Adrenal gland (tissue), 5 donors: ENCODE results near the gene COL18A1.

Experiments
- CTCF ChIP-seq, 6 experiments: fragments of 450-650 bp in 4 of 6; fragments of 200-600 bp in 2 of 6; sonication (generic) in 1 of 6; IDR thresholded peaks; 1 replicate in 5 of 6; 2 replicates in 1 of 6; pipeline versions ENCODE4 v1.5.1 to v1.8.0; 2016 to 2021; ENCODE audit warnings: antibody characterized with exemption in 6 of 6, mild to moderate bottlenecking in 2 of 6, moderate library complexity in 1 of 6
- POLR2A ChIP-seq, 2 donors: fragments of 450-650 bp; IDR thresholded peaks; one replicate each; pipeline ENCODE4 v1.6.1; 2017; ENCODE audit warnings: antibody characterized with exemption in 2 of 2, mild to moderate bottlenecking in 2 of 2, moderate library complexity in 1 of 2
- donor health status: DM: no; HTN: no; CAD: no.

- TF ChIP-seq CTCF (IDR thresholded peaks at IDR 0.05) (no peak), POLR2A (IDR thresholded peaks at IDR 0.05) (no peak)
These were observed 5.3 kb downstream of the COL18A1 start for GRCh38 chr21:45410151-45410864.
